HepG2 (cell line): ENCODE results near the gene AFTPH. TPM values are rescaled to one million over a fixed set of nuclear protein-coding genes. Genes with fewer than 3 reads are reported as not detected.

Experiments used
- AGO2 ChIP-seq: fragments of 200-400 bp; formaldehyde crosslinking; optimal IDR thresholded peaks from 2 replicates; pipeline ENCODE3; 2017; ENCODE audit warnings: mild to moderate bottlenecking, low read depth, low read length, moderate library complexity
- FOSL2 ChIP-seq: sonication (generic); formaldehyde crosslinking; IDR thresholded peaks from 2 replicates; pipeline ENCODE4 v1.4.0; 2020; ENCODE audit warnings: missing genetic modification reagents
- FOXJ3 ChIP-seq: sonication (generic); formaldehyde crosslinking; IDR thresholded peaks from 2 replicates; pipeline ENCODE4 v1.4.0; 2020; ENCODE audit warnings: missing genetic modification reagents, mild to moderate bottlenecking, borderline replicate concordance
- GTF2F1 ChIP-seq: fragments of 150-350 bp; IDR thresholded peaks from 2 replicates; pipeline ENCODE4 v1.6.1; 2014; ENCODE audit warnings: low read length
- HMG20B ChIP-seq: conservative IDR thresholded peaks from 2 replicates; pipeline ENCODE4 v1.6.1; 2016; ENCODE audit warnings: missing genetic modification reagents, missing compliant biosample characterization
- KDM5B ChIP-seq: sonication (generic); formaldehyde crosslinking; IDR thresholded peaks from 2 replicates; pipeline ENCODE4 v1.4.0; 2020; ENCODE audit warnings: missing genetic modification reagents, mild to moderate bottlenecking, borderline replicate concordance
- NFYB ChIP-seq: sonication (generic); formaldehyde crosslinking; IDR thresholded peaks from 2 replicates; pipeline ENCODE4 v1.4.0; 2020; ENCODE audit warnings: missing genetic modification reagents
- ONECUT2 ChIP-seq: sonication (generic); formaldehyde crosslinking; IDR thresholded peaks from 2 replicates; pipeline ENCODE4 v1.4.0; 2020; ENCODE audit warnings: missing genetic modification reagents
- TRIM24 ChIP-seq: sonication (generic); formaldehyde crosslinking; IDR thresholded peaks from 2 replicates; pipeline ENCODE4 v1.8.0; 2022; ENCODE audit warnings: mild to moderate bottlenecking, missing genetic modification reagents
- ZEB1 ChIP-seq: IDR thresholded peaks from 2 replicates; pipeline ENCODE4 v1.6.1; 2012; ENCODE audit warnings: mild to moderate bottlenecking, low read depth, inconsistent platforms; ENCODE audit not compliant: insufficient replicate concordance
- ZFYVE20 ChIP-seq: sonication (generic); formaldehyde crosslinking; IDR thresholded peaks from 2 replicates; pipeline ENCODE4 v1.8.0; 2023; ENCODE audit warnings: low read depth, mild to moderate bottlenecking, moderate library complexity, missing genetic modification reagents, borderline replicate concordance
- ZNF143 ChIP-seq: sonication (generic); formaldehyde crosslinking; IDR thresholded peaks from 2 replicates; pipeline ENCODE4 v1.4.0; 2020; ENCODE audit warnings: missing genetic modification reagents
- ZNF274 ChIP-seq: sonication (generic); formaldehyde crosslinking; IDR thresholded peaks from 2 replicates; pipeline ENCODE4 v1.5.1; 2020; ENCODE audit warnings: mild to moderate bottlenecking, missing genetic modification reagents
- ZNF343 ChIP-seq: sonication (generic); formaldehyde crosslinking; IDR thresholded peaks from 2 replicates; pipeline ENCODE4 v1.4.0; 2020; ENCODE audit warnings: mild to moderate bottlenecking, missing genetic modification reagents
- ZNF891 ChIP-seq: sonication (generic); formaldehyde crosslinking; IDR thresholded peaks from 2 replicates; pipeline ENCODE4 v1.5.0; 2020; ENCODE audit warnings: mild to moderate bottlenecking, missing genetic modification reagents
- polyA plus RNA-seq, 8 experiments: library from polyadenylated mRNA; depleted of rRNA in 3 of 8; stranded (reverse) in 7 of 8; unstranded in 1 of 8; fragments of >200 nt; fragmentation: Illumina TruSeq in 4 of 8; extraction: Trizol in 4 of 8; gene quantifications; 2 replicates each; pipeline versions ENCODE4 v1.2.1 to v1.2.3, GENCODE V29; 2011 to 2016; ENCODE audit warnings: low read depth in 4 of 8, missing spikeins in 1 of 8, mixed read lengths in 1 of 8; ENCODE audit not compliant: insufficient read depth in 1 of 8
- total RNA-seq, 5 experiments: library from RNA; depleted of rRNA; stranded (reverse); fragments of >200 nt; fragmentation: Illumina TruSeq; extraction: Trizol; gene quantifications; 2 replicates each; pipeline ENCODE4 v1.2.3, GENCODE V29; 2016; ENCODE audit warnings: low read depth in 1 of 5
- TF ChIP-seq, protein P1 (sequence below): sonication (generic); formaldehyde crosslinking; IDR thresholded peaks from 2 replicates; pipeline ENCODE4 v1.8.0; 2022; ENCODE audit warnings: missing genetic modification reagents, mild to moderate bottlenecking, inconsistent platforms, borderline replicate concordance
- TF ChIP-seq, protein P2 (sequence below): sonication (generic); formaldehyde crosslinking; IDR thresholded peaks from 2 replicates; pipeline ENCODE4 v1.4.0; 2020; ENCODE audit warnings: missing genetic modification reagents, low read depth, mild to moderate bottlenecking, borderline replicate concordance
- TF ChIP-seq, protein P3 (sequence below): sonication (generic); formaldehyde crosslinking; IDR thresholded peaks from 2 replicates; pipeline ENCODE4 v1.4.0; 2020; ENCODE audit warnings: mild to moderate bottlenecking, missing genetic modification reagents
- TF ChIP-seq, protein P4 (sequence below): sonication (generic); formaldehyde crosslinking; IDR thresholded peaks from 2 replicates; pipeline ENCODE4 v1.4.0; 2020; ENCODE audit warnings: missing genetic modification reagents

AFTPH gene
- total and polyA plus RNA-seq, 2 of the 13 experiments (the other 11 are each of a cell fraction or from before 2014, with no cell fraction given) = 27.5 to 36.8 TPM

DNA sequence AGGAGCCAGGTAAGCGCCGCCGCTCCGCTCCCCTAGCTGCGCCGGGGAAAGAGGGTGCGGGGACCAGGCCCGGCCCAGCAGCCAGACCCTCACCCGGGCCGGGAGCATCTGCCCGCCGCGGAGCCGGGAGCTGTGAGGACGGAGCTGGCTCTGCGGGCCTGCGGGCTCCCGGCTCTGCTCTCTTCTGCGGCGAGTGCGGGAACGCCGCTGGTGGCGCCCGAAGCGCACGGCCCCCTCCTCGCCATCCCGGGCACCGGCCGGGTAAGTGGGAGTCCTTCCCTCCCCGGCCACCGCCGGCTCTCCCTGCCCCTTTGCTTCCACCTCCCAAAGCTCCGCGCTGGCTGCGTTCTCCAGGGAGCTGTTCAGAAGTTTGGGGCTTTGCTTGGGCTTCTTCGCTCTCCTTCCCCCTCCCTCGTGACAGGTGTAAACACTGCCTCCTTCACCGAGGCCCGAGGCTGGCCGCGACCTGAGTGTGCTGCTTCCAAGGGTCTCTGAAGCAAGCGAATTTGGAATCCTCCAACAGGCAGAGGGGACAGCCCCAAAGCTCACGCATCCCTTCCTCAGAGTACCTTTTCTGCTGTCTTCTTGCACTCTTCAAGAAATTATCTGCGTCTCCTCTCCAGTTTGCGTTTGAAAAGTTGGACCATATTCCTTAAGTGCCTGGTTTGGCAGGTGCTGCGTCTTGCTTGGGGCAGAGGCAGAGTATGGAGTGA is 632 bp downstream of the AFTPH start (continued):
- TF ChIP-seq HMG20B (CRISPR knock-in tag) (no peak), NFYB (no peak), ZNF891 (CRISPR knock-in tag) (no peak; the same call in 1 of the 2 replicates), ZNF274 (CRISPR knock-in tag) (peak; percentile 75; the same call in 1 of the 2 replicates), ZEB1 (no peak), FOXJ3 (CRISPR knock-in tag) (no peak), ONECUT2 (CRISPR knock-in tag) (no peak), GTF2F1 (no peak), KDM5B (peak; percentile 90), FOSL2 (CRISPR knock-in tag) (no peak; the same call in 1 of the 2 replicates), TRIM24 (no peak), ZFYVE20 (CRISPR knock-in tag) (no peak), ZNF343 (CRISPR knock-in tag) (peak; percentile 86; the same call in 1 of the 2 replicates), AGO2 (peak; percentile 94), ZNF143 (CRISPR knock-in tag) (no peak)
- TF ChIP-seq, protein P1, sequence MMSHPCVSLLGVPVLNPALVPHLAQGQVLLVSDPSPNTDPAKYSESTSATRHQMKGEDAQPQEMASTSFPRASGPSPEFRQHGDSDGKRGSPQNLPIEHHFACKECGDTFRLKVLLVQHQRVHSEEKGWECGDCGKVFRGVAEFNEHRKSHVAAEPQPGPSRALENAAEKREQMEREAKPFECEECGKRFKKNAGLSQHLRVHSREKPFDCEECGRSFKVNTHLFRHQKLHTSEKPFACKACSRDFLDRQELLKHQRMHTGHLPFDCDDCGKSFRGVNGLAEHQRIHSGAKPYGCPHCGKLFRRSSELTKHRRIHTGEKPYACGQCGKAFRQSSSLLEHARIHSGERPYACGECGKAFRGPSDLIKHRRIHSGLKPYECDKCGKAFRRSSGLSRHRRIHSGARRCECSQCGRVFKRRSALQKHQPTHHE (CRISPR knock-in tag) = no peak
- TF ChIP-seq, protein P2, sequence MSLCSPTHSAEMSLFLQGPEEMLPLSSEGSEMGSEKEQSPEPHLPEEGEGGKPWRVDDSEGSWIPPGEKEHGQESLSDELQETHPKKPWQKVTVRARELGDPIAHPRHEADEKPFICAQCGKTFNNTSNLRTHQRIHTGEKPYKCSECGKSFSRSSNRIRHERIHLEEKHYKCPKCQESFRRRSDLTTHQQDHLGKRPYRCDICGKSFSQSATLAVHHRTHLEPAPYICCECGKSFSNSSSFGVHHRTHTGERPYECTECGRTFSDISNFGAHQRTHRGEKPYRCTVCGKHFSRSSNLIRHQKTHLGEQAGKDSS (CRISPR knock-in tag) = peak; percentile 79
- TF ChIP-seq, protein P3, sequence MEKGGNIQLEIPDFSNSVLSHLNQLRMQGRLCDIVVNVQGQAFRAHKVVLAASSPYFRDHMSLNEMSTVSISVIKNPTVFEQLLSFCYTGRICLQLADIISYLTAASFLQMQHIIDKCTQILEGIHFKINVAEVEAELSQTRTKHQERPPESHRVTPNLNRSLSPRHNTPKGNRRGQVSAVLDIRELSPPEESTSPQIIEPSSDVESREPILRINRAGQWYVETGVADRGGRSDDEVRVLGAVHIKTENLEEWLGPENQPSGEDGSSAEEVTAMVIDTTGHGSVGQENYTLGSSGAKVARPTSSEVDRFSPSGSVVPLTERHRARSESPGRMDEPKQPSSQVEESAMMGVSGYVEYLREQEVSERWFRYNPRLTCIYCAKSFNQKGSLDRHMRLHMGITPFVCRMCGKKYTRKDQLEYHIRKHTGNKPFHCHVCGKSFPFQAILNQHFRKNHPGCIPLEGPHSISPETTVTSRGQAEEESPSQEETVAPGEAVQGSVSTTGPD = no peak
- TF ChIP-seq, protein P4, sequence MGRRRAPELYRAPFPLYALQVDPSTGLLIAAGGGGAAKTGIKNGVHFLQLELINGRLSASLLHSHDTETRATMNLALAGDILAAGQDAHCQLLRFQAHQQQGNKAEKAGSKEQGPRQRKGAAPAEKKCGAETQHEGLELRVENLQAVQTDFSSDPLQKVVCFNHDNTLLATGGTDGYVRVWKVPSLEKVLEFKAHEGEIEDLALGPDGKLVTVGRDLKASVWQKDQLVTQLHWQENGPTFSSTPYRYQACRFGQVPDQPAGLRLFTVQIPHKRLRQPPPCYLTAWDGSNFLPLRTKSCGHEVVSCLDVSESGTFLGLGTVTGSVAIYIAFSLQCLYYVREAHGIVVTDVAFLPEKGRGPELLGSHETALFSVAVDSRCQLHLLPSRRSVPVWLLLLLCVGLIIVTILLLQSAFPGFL (CRISPR knock-in tag) = 0 out of 2 replicates have a peak, but pooled peaks have one; percentile 45
